COLO668 (cell line): ENCODE measurements around the gene OR7D4.
"Not testable (repeated sequence)": the region's sequence is repeated elsewhere in the genome, so short reads cannot be mapped to it uniquely, and the experiment has no call there.

Experiments used
- DNase-seq: peaks from one replicate; lab custom pipeline; 2025; ENCODE audit not compliant: unreplicated experiment; lab: John Stamatoyannopoulos, UW

Gene OR7D4

DNA sequence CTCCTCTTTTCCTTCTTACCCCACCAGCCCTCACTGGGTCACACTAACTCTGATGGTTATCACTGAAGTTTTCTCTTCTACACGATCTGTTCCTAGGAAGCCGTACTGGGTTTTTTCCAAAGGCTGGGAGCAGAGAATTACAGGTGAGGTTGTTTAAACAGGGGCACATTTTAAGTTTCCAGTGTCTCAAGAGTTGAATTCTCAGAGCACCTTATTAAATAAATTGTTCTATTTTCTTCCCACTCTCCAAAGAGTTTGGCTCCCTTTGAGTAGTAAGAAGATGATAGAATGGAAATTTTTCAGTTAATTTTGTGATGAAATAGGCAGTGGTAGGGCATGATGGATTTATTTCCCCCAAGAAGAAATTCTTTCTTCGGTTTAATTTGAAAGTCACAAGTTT, at the start of gene OR7D4:
TSS of gene OR7D4 (minus strand) at position 101 of the 400 bp plus-strand sequence. CDS start 4,752 bp downstream, outside the sequence.
- no peak for DNase-seq

DNA sequence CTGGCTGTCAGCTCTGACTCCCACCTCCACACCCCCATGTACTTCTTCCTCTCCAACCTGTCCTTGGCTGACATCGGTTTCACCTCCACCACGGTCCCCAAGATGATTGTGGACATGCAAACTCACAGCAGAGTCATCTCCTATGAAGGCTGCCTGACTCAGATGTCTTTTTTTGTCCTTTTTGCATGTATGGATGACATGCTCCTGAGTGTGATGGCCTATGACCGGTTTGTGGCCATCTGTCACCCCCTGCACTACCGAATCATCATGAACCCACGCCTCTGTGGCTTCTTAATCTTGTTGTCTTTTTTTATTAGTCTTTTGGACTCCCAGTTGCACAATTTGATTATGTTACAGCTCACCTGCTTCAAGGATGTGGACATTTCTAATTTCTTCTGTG, 31.8 kb upstream of the OR7D4 start:
- no peak for DNase-seq

DNA sequence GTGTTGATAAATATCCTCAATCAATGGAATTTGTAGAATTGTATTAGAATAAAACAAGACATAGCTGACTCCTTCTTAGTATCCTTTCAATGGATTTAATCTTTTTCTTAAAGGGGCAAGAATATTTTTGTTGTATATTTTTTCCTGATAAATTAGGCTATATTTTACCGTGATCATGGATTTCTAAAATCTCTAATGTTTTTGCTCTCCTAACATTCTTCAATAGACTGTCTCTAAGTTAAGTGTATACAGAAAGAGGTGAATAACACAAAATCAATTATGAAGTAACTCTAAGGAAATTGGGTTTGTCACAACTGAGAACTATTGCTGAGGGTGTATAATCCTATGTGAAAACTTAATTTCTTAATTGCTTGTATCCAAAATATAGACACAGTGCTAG, 31.2 kb upstream of the OR7D4 start, which contains the start of gene OR7E24:
TSS of gene OR7E24 (plus strand) at position 301 of the 400 bp plus-strand sequence. CDS start 114 bp downstream, outside the sequence.
- DNase-seq: no peak

DNA sequence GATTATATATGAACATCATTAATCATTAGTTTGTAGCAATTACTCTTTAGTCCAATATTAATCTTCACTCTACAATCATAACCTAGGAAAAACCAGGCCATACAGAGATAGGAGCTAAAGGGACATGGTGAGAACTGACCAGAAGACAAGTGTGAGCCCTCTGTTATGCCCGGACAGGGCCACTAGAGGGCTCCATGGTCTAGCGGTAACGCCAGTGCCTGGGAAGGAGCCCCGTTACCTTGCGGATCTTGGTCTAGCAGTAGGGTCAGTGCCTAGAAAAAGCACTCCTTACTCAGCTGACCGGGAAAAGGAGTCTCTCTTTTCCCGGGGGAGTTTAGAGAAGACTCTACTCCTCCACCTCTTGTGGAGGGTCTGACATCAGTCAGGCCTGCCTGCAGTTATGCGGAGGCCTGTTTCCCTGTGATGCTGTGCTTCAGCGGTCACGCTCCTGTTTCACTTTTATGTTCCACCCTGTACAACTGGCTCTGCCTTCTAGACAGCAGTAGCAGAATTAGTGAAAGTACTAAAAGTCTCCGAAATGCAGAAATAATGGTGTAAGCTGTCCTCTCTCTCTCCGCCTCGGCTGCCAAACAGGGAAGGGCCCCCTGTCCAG, 13.8 kb downstream of the OR7D4 start:
- peak; percentile 59 for DNase-seq

DNA sequence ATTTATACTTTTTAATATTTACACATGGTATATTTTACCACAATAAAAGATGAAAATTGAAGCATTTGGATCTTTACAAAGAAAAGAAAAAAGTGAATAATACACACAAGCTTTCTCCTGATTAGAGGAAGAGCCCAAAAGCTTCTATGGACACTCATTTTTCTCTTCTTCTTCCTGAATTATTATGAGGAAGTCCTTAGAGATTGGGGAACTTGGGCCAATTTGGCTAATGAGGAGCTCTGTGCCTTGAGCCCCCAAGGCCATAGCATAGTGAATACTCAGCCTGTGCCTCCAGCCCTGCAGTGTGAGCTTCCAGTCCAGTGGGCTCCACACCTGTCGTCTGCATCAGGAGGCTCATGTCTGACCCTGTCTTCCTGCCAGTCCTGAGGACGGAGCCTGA, 21.3 kb downstream of the OR7D4 start:
- DNase-seq: not testable (repeated sequence)

DNA sequence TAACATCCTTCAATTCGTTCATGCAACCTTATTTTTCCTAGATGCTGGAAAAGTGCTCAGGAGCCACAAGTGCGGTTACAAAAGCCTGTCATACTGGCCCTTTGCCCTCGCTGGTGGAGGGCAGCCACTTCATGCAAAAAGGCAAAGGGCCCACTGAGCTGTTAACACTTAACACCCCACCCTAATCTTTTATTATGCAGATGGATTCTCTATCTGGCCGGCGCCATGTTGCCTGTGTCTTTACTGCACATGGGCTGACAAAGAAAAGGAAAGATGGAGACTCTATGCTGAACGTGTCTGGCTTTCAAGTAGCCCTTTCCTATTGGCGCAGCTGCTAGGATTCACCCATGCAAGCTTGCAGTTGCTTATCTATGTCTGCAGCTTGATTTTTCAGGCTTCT, 29.9 kb downstream of the OR7D4 start:
- DNase-seq: no peak

DNA sequence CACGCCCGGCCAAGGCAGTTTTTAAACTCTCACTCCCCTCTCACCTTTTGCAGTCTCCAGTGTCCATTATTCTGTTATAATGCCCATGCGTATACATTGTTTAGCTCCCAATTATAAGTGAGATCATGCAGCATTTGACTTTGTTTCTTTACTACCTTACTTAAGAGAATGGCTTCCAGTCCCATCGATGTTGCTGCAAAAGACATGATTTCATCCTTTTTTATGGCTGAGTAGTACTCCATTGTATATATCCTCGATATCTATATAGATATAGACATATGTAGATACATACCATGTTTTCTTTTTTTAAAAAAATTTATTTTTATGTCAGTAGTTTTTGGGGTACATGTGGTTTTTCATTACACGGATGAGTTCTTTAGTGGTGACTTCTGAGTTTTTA, 32.2 kb downstream of the OR7D4 start:
- DNase-seq: no peak

DNA sequence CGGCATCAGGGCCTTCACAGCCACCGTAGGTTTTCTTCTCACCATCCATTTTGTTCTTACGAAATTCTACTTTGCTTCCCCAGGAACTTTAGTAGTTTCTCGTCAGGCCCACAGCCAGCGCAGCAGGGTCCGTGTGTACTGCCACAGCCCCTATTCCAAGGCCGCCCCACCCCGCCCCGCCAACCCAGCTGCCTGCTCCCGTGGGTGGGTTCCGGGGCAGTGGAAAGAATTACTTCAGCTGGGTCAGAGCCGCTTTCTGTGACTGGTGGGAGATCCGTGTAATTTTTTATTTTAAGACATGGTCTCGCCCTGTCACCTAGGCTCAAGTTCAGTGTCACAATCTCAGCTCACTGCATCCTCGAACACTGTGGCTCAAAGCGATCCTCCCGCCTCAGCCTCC, 36.4 kb downstream of the OR7D4 start:
- no peak for DNase-seq

DNA sequence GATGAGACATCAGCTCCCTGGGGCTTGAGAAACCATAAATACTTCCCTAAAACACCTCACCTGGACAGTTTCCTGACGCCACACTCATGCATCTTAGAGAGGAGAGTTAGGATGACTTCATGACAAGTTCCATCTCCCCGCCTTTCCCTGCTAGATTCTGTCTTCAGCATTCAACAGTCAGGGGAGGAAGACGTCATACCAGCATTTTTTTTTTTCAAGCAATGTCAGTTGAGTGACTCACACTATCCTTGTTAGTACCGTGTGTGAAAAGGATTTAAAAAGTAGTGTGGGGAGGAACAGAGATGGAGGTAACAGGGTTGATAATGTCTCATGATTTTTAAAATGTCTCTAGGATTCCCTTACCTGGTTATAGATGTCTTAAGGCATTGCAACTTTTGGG, 40.5 kb downstream of the OR7D4 start, which contains the start of gene OR7D2:
TSS of gene OR7D2 (plus strand) at position 79 of the 400 bp plus-strand sequence. CDS start 6,803 bp downstream, outside the sequence.
- DNase-seq: no peak

DNA sequence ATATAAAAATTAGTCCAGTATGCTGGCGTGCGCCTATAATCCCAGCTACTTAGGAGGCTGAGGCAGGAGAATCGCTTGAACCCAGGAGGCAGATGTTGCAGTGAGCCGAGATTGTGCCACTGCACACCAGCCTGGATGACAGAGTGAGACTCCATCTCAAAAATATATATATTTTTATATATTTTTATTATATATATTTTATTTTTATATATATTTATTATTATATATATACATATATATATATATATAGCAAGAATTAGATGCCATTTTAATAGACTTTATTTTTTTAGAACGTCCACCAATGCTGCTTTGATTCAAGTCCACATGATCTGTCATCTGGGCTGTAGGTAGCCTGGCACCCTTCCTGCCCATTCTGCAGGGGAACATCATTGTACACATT, 44.1 kb downstream of the OR7D4 start:
- no peak for DNase-seq

DNA sequence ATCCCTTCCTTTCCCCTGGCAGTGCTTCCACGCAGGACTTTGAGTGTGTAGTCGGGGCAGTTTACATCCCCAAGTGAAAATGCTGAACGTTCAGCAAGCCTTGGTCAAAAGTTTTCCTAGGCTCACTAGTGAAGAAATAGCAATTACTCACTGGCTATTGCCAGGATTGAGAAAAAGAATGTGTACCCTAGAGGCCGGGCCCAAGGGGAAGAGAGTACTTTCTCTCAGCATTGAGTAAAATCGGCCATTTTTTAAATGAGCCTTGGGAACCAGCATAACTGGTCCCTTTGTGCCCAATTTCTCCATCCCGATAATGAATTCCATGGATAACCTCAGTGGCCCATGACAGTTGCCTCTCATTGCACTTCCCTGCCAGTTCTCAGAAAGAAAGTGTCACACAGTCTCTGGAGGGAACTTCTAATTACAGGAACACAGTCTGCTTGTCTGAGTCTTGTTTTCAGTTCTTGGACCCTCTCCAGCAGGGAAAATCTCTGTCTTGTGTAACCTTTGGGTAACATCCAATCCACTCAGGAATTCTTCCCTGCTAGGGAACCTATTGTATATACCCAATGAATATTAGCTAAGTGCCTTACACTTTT, 47.9 kb downstream of the OR7D4 start:
- DNase-seq: no peak

DNA sequence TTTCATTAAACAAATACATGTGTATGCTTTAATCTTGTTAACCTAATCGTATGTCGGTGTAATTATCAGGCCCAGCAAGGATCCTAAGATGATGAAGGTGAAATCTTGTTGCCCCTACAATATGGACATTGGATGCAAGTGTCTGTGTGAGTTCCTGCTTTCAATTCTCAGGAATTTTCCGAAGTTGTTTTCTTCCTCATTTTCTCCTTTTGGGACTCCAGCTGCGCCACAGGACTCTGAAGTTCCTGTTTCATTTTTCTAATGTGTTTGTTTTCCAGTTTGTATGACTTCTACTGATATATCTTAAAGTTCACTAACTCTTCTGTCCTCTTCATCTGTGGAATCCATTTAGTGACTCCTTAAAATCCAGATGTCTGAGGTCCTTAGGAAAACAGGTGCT, 52.5 kb downstream of the OR7D4 start:
- DNase-seq: no peak

DNA sequence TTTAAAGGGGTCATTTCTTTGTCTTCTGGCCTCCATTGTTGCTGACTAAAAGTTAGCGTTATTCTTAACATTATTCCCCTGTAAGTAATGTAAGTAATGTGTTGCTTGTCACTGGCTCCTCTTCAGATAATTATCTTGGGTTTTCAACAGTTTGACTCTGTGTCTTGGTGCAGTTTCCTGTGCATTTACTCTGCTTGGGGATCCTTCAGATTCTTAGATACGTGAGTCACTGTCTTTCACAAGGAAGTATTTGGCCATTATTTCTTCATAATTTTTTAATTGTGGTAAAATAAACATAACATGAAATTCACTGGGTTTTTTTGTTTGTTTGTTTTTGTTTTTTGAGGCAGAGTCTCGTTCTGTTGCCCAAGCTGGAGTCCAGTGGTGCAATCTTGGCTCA, 54.1 kb downstream of the OR7D4 start:
- no peak for DNase-seq

DNA sequence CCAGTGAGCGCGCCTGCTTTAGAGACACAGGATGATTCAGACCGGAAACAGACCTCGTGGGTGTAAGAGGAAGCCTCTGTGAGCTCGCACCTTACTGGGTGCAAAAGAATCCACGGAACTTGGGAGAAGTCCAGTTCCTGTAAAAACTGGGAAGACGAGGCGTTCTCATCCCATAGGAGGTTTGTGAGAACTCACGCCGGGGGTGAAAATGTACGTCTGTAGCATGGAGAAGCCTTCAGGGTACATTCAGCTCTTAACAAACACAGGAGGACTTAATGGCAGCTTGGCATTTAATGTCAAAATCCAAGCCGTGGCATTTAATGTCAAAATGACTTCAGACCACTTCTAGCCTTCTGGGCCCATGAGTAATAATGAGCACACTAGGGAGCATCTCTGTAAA, 58.0 kb downstream of the OR7D4 start:
- no peak for DNase-seq
